ENCODE data around the gene IFT122.

Gene IFT122

GRCh38 chr3:129433565-129433964 lies 6.5 kb upstream of the IFT122 start:
- no peak overlapping the region for H3K4me2 ChIP-seq (ENCODE audit: low read length)
- H3K27me3 ChIP-seq (ENCODE audit: insufficient read depth, low read length, poor library complexity) = no peaks in the 10 kb centered on the region
- H3K79me2 ChIP-seq (ENCODE audit: control insufficient read depth, insufficient read depth, low read length) = peaks cover 2% of the 10 kb centered on the region
- no peak overlapping the region for H3K18ac ChIP-seq (ENCODE audit: low read length)
- no peak overlapping the region for H3K23ac ChIP-seq (ENCODE audit: low read length)
- H3K36me3 ChIP-seq (ENCODE audit: control insufficient read depth, insufficient read depth, low read length) = peaks cover 11% of the 10 kb centered on the region
- no peak overlapping the region for H3K56ac ChIP-seq (ENCODE audit: low read length)
- H3K27ac ChIP-seq (ENCODE audit: low read depth, low read length) = no peak overlapping the region
- no peaks in the 10 kb centered on the region for H3K79me1 ChIP-seq (ENCODE audit: low read length)
- H2BK5ac ChIP-seq (ENCODE audit: low read length) = no peak overlapping the region
- H3K4me1 ChIP-seq (ENCODE audit: control insufficient read depth, low read depth, low read length) = no peaks in the 10 kb centered on the region
- no CpG with 5 or more reads among the region's 5 CpGs for WGBS (ENCODE audit: extremely low coverage, insufficient coverage, low lambda C conversion rate)
- no peak overlapping the region for H3K9ac ChIP-seq (ENCODE audit: low read length)
- no peak overlapping the region for H3K4ac ChIP-seq (ENCODE audit: low read depth, low read length)
- no peak overlapping the region for H2BK15ac ChIP-seq (replicated peaks; ENCODE audit: low read depth)
- no peak overlapping the region for H2AK5ac ChIP-seq (ENCODE audit: low read length)
- H4K5ac ChIP-seq (ENCODE audit: low read length) = no peak overlapping the region
- H3K4me3 ChIP-seq (ENCODE audit: low read length) = no peak overlapping the region
- H4K8ac ChIP-seq (ENCODE audit: low read depth, low read length) = no peak overlapping the region
- no peak overlapping the region for H2BK120ac ChIP-seq (ENCODE audit: low read depth, low read length)
- no peak for DNase-seq

- Histone ChIP-seq H4K8ac (ENCODE audit: low read depth, low read length) (no peak overlapping the region), H3K79me1 (ENCODE audit: low read length) (no peaks in the 10 kb centered on the region), H4K5ac (ENCODE audit: low read length) (no peak overlapping the region), H3K27ac (ENCODE audit: low read depth, low read length) (no peak overlapping the region), H2BK5ac (ENCODE audit: low read length) (no peak overlapping the region), H3K79me2 (ENCODE audit: control insufficient read depth, insufficient read depth, low read length) (peaks cover 5% of the 10 kb centered on the region), H3K36me3 (ENCODE audit: control insufficient read depth, insufficient read depth, low read length) (peaks cover 11% of the 10 kb centered on the region), H3K56ac (ENCODE audit: low read length) (no peak overlapping the region), H3K18ac (ENCODE audit: low read length) (no peak overlapping the region), H3K9ac (ENCODE audit: low read length) (no peak overlapping the region), H2BK120ac (ENCODE audit: low read depth, low read length) (no peak overlapping the region), H3K23ac (ENCODE audit: low read length) (no peak overlapping the region), H2AK5ac (ENCODE audit: low read length) (no peak overlapping the region), H3K4me2 (ENCODE audit: low read length) (no peak overlapping the region), H3K4me1 (ENCODE audit: control insufficient read depth, low read depth, low read length) (no peaks in the 10 kb centered on the region), H3K4ac (ENCODE audit: low read depth, low read length) (no peak overlapping the region), H3K27me3 (ENCODE audit: insufficient read depth, low read length, poor library complexity) (no peaks in the 10 kb centered on the region), H3K4me3 (ENCODE audit: low read length) (no peak overlapping the region), H2BK15ac (replicated peaks; ENCODE audit: low read depth) (no peak overlapping the region)
- WGBS (ENCODE audit: extremely low coverage, insufficient coverage, low lambda C conversion rate) = no CpG with 5 or more reads among the region's 1 CpG
- no peak for DNase-seq
These were observed 5.9 kb upstream of the IFT122 start for GRCh38 chr3:129434140-129434539.

GRCh38 chr3:129435367-129435766 lies 4.7 kb upstream of the IFT122 start:
- Histone ChIP-seq H4K8ac (ENCODE audit: low read depth, low read length) (no peak overlapping the region), H3K4me2 (ENCODE audit: low read length) (no peak overlapping the region), H3K79me2 (ENCODE audit: control insufficient read depth, insufficient read depth, low read length) (peaks cover 9% of the 10 kb centered on the region), H2AK5ac (ENCODE audit: low read length) (no peak overlapping the region), H2BK120ac (ENCODE audit: low read depth, low read length) (no peak overlapping the region), H3K4ac (ENCODE audit: low read depth, low read length) (no peak overlapping the region), H3K27me3 (ENCODE audit: insufficient read depth, low read length, poor library complexity) (no peaks in the 10 kb centered on the region), H3K36me3 (ENCODE audit: control insufficient read depth, insufficient read depth, low read length) (peaks cover 11% of the 10 kb centered on the region), H4K5ac (ENCODE audit: low read length) (no peak overlapping the region), H3K9ac (ENCODE audit: low read length) (no peak overlapping the region), H3K4me1 (ENCODE audit: control insufficient read depth, low read depth, low read length) (no peaks in the 10 kb centered on the region), H3K18ac (ENCODE audit: low read length) (no peak overlapping the region), H2BK15ac (replicated peaks; ENCODE audit: low read depth) (no peak overlapping the region), H3K4me3 (ENCODE audit: low read length) (no peak overlapping the region), H3K27ac (ENCODE audit: low read depth, low read length) (no peak overlapping the region), H3K56ac (ENCODE audit: low read length) (no peak overlapping the region), H3K23ac (ENCODE audit: low read length) (no peak overlapping the region), H3K79me1 (ENCODE audit: low read length) (no peaks in the 10 kb centered on the region), H2BK5ac (ENCODE audit: low read length) (no peak overlapping the region)
- no CpG with 5 or more reads among the region's 1 CpG for WGBS (ENCODE audit: extremely low coverage, insufficient coverage, low lambda C conversion rate)
- no peak for DNase-seq

GRCh38 chr3:129439226-129439816 lies 703 bp upstream of the IFT122 start:
- Histone ChIP-seq H2BK15ac (replicated peaks; ENCODE audit: low read depth) (no peak overlapping the region), H3K4me2 (ENCODE audit: low read length) (peak overlapping the region; percentile 51), H3K4me1 (ENCODE audit: control insufficient read depth, low read depth, low read length) (peaks cover 6% of the 10 kb centered on the region), H2BK5ac (ENCODE audit: low read length) (peak overlapping the region; percentile 31), H3K4me3 (ENCODE audit: low read length) (peak overlapping the region; percentile 94), H3K56ac (ENCODE audit: low read length) (peak overlapping the region; percentile 98), H3K36me3 (ENCODE audit: control insufficient read depth, insufficient read depth, low read length) (peaks cover 2% of the 10 kb centered on the region), H3K4ac (ENCODE audit: low read depth, low read length) (peak overlapping the region; percentile 82), H3K27me3 (ENCODE audit: insufficient read depth, low read length, poor library complexity) (no peaks in the 10 kb centered on the region), H4K5ac (ENCODE audit: low read length) (no peak overlapping the region), H2AK5ac (ENCODE audit: low read length) (no peak overlapping the region), H3K79me2 (ENCODE audit: control insufficient read depth, insufficient read depth, low read length) (peaks cover 12% of the 10 kb centered on the region), H2BK120ac (ENCODE audit: low read depth, low read length) (no peak overlapping the region), H3K23ac (ENCODE audit: low read length) (peak overlapping the region; percentile 82), H3K18ac (ENCODE audit: low read length) (peak overlapping the region; percentile 77), H3K27ac (ENCODE audit: low read depth, low read length) (peak overlapping the region; percentile 89), H3K79me1 (ENCODE audit: low read length) (peaks cover 4% of the 10 kb centered on the region), H3K9ac (ENCODE audit: low read length) (peak overlapping the region; percentile 93), H4K8ac (ENCODE audit: low read depth, low read length) (no peak overlapping the region)
- no CpG with 5 or more reads among the region's 17 CpGs for WGBS (ENCODE audit: extremely low coverage, insufficient coverage, low lambda C conversion rate)
- peak; percentile 42 for DNase-seq

GRCh38 chr3:129440618-129441190 lies 680 bp downstream of the IFT122 start:
- Histone ChIP-seq H3K18ac (ENCODE audit: low read length) (peak overlapping the region; percentile 60), H2BK15ac (replicated peaks; ENCODE audit: low read depth) (no peak overlapping the region), H3K4ac (ENCODE audit: low read depth, low read length) (no peak overlapping the region), H2BK120ac (ENCODE audit: low read depth, low read length) (no peak overlapping the region), H3K56ac (ENCODE audit: low read length) (peak overlapping the region; percentile 96), H3K4me2 (ENCODE audit: low read length) (peak overlapping the region; percentile 77), H4K8ac (ENCODE audit: low read depth, low read length) (no peak overlapping the region), H2BK5ac (ENCODE audit: low read length) (peak overlapping the region; percentile 70), H2AK5ac (ENCODE audit: low read length) (no peak overlapping the region), H3K4me3 (ENCODE audit: low read length) (peak overlapping the region; percentile 78), H3K36me3 (ENCODE audit: control insufficient read depth, insufficient read depth, low read length) (peaks cover 2% of the 10 kb centered on the region), H3K23ac (ENCODE audit: low read length) (peak overlapping the region; percentile 75), H3K9ac (ENCODE audit: low read length) (peak overlapping the region; percentile 93), H3K27ac (ENCODE audit: low read depth, low read length) (peak overlapping the region; percentile 90), H3K79me2 (ENCODE audit: control insufficient read depth, insufficient read depth, low read length) (peaks cover 12% of the 10 kb centered on the region), H3K27me3 (ENCODE audit: insufficient read depth, low read length, poor library complexity) (no peaks in the 10 kb centered on the region), H3K4me1 (ENCODE audit: control insufficient read depth, low read depth, low read length) (peaks cover 6% of the 10 kb centered on the region), H3K79me1 (ENCODE audit: low read length) (peaks cover 4% of the 10 kb centered on the region), H4K5ac (ENCODE audit: low read length) (no peak overlapping the region)
- no CpG with 5 or more reads among the region's 9 CpGs for WGBS (ENCODE audit: extremely low coverage, insufficient coverage, low lambda C conversion rate)
- no peak for DNase-seq

- Histone ChIP-seq H2BK5ac (ENCODE audit: low read length) (no peak overlapping the region), H3K27ac (ENCODE audit: low read depth, low read length) (no peak overlapping the region), H2BK15ac (replicated peaks; ENCODE audit: low read depth) (no peak overlapping the region), H2BK120ac (ENCODE audit: low read depth, low read length) (no peak overlapping the region), H3K27me3 (ENCODE audit: insufficient read depth, low read length, poor library complexity) (no peaks in the 10 kb centered on the region), H3K79me2 (ENCODE audit: control insufficient read depth, insufficient read depth, low read length) (peaks cover 12% of the 10 kb centered on the region), H3K36me3 (ENCODE audit: control insufficient read depth, insufficient read depth, low read length) (peaks cover 2% of the 10 kb centered on the region), H3K4ac (ENCODE audit: low read depth, low read length) (no peak overlapping the region), H3K79me1 (ENCODE audit: low read length) (peaks cover 4% of the 10 kb centered on the region), H4K8ac (ENCODE audit: low read depth, low read length) (no peak overlapping the region), H3K4me3 (ENCODE audit: low read length) (no peak overlapping the region), H3K18ac (ENCODE audit: low read length) (no peak overlapping the region), H3K9ac (ENCODE audit: low read length) (peak overlapping the region; percentile 93), H3K23ac (ENCODE audit: low read length) (no peak overlapping the region), H3K56ac (ENCODE audit: low read length) (peak overlapping the region; percentile 75), H3K4me1 (ENCODE audit: control insufficient read depth, low read depth, low read length) (peaks cover 6% of the 10 kb centered on the region), H4K5ac (ENCODE audit: low read length) (no peak overlapping the region), H3K4me2 (ENCODE audit: low read length) (no peak overlapping the region), H2AK5ac (ENCODE audit: low read length) (no peak overlapping the region)
- no peak for DNase-seq
- no CpG with 5 or more reads among the region's 9 CpGs for WGBS (ENCODE audit: extremely low coverage, insufficient coverage, low lambda C conversion rate)
These were observed 1.2 kb downstream of the IFT122 start for GRCh38 chr3:129441215-129441614.

All from mesendoderm (in vitro differentiated cells).